CD4-positive, alpha-beta T cell treated with Interleukin-17A for 1 hour (primary cell): ENCODE data around the gene MMP21.

Source experiments
- DNase-seq: peaks from one replicate; pipeline ENCODE4 v3.0.0-alpha.2; 2020

MMP21 gene

DNA sequence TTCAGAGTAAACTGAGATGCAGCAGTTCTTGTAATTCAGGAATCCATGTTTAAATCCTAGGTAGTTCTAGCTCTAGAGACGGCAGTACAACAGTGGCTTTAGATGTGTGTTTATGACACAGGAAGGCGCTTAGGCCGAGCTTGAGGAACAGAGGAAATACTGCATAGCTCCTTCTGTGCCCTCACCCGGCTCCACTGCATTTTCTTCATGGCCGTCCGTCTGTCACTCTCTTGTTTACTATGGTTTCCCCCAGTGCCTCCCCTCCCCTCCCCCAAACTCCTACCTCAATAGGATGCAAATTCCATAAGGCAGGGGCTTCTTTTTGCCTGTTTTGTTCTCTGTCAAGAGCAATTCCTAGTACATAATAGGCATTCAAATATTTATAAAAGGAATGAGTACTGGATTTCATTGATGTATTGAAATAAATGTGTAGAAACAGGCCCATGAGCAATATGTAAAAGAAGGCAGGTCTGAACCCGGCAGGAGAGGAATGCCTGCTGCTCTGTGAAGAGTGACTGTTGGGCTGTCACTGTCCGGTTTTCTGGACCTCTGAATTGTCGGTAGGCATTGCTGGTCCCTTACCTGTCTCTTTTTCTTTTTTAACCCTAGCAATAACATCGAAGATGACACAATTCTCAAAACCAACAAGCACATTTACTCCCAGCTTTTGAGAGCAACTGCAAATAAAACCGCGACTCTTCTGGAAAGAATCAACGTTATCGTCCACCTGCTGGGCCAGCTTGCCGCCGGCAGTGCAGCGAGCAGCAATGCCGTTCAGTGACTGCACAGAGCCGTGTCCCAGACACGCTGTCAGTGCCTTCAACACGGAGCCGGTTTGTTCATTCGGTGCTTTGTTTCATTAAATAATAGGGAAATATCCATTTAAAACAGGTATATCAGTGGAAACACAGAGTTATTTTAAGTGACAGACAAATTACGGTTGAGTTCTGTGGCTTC lies 12.7 kb downstream of the MMP21 start:
- no peak for DNase-seq

DNA sequence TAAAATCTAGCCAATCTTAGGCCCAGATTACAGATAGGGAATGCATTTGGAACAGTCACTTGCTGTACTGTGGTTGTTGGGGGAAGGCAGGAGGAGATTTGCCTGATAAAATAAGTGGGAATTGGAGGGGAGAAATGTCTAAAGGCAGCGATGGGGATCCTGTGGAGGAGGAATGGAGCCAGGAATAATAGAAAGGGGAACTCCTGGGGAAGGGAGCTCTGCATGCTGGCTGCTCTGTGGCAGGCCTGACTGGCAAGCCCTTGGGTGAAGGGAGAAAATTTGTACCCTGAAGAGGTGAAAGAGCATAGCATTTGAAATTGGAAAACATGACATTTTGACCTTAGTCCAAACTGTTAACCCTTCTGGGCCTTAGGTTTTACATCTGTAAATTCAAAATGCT lies 13.7 kb downstream of the MMP21 start:
- DNase-seq, result no peak

DNA sequence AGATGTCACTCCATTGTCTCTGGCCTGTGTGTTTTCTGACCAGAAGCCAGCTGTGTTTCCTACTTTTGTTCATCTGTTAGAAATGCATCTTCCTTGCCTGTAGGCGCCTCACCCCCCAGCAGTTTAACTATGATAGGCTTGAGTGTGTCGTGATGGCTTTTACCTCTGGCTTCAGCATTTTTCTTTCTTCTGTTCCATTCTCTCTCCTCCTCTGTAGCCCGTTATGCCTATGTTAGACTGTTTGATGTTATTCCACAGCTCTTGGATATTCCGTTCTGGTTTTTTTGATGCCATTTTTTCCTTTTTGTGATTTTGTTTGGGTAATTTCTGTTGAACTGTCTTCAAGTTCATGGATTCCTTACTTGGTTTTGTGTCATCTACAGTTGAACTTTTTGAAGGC lies 17.9 kb downstream of the MMP21 start:
- no peak for DNase-seq

DNA sequence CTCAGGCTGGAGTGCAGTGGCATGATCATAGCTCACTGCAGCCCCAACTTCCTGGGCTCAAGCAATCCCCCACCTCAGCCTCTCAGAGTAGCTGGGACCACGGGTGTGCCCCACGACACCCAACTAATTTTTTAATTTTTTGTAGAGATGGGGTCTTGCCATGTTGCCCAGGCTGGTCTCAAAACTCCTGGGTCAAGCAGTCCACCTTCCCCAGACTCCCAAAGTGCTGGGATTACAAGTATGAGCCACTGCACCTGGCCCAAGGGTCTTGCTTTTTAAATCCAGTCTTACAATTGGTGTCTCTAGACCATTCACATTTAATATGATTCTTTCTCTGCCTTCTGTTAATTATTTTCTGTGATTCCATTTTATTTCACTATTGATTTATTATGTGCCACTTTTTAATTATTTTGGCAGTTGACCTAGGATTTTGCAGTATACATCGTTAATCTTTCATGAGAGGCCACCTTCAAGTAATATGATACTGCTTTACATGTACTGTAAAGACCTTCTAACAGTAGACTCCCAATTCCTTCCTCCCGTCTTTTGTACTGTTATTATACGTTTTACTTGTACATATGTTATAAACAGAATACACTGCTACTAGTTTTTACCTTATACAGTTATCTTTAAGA lies 18.7 kb downstream of the MMP21 start:
- DNase-seq, result no peak

DNA sequence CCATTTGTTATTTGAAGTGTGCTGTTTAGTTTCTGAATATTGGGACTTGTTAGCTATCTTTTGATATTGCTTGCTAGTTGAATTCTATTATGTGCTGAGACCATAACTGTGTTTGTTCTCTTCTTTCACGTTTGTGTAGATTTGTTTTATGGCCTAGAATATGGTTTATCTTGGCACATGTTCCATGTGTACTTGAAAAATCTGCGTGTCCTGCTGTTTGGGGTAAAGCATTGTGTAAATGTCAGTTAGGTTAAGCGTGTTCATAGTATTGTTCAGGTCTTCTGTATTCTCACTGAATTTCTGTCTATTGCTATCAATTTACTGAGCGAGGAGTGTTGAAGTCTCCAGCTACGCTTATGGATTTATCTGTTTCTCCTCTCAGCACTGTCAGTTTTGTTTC lies 19.4 kb downstream of the MMP21 start:
- no peak for DNase-seq

DNA sequence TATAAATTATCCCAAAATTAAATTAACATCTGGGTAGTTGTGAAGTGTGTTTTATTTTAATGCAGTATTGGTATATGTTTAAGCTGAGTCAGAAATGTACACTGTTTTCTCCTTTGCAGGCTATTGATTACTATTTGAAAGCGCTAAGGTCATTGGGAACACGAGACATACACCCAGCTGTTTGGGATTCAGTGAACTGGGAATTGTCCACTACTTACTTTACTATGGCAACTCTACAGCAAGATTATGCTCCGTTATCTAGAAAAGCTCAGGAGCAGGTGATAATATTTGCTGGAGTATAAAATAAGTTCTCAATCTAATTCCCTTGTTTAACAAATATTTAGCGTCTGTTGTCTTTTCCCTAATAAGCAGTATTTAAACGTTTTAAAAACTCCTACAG lies 28.2 kb downstream of the MMP21 start:
- no peak for DNase-seq

DNA sequence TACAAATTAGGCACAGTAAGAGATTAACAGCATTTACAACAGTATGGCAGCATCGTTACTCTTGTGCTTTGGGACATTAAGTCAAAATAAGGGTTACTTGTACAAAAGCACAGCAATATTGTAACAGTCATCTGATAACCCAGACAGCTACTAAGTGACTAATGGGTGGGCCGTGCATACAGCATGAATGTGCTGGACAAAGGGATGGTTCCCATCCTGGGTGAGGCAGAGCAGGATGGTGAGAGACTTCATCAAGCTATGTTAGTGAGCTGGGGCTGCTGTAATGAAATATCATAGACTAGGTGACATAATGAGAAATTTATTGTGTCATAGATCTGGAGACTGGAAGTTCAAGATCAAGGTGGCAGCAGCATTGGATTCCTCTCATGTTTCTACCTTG lies 30.7 kb downstream of the MMP21 start:
- no peak for DNase-seq

DNA sequence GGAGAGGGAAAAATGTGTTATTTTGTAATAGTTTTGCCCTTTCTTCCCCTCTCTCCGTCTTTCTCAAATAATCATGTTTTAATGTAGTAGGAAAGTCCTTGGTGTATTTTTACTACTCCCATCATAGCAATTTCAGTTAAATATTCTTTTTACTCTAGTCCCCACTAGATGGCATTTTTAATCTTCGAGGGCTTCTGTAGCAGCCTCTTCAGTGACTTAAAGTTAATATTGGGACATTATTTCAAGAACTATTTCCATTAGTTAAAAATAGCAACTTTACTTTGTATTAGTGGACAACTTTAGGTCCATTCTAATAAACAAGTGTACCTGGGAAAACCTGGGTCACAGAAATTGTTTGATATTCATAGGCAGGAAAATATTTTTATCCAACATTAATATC lies 33.2 kb downstream of the MMP21 start:
- DNase-seq, result no peak

DNA sequence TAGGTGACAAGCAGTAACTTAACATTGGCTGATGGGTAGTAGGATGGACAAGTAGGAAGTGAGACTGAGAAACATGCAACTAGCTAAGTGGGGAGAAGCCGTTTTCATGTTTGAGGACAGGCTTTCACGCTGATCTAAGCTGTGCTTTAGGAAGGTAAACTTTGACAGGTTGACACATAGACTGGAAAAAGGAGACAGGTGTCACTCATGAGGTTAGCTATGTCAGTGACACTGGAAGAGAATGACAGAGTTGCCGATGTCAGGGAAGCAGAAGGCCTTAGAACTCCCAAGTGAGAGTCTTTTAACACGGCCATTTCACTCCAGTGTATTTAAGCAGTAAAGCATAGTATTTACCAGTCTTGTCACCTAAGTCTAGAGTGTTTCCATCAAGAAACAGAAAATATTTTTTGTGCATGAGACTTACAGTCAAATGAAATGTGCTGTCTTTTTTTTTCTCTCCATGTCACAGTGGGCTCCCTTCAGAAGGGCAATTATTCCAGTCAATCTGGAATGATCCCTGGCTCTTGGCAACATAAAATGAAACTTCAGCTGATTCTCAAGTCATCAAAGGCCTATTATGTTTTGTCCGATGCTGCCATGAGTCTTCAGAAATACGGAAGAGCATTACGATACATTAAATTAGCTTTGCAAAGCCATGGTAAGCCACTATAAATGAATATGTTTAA lies 35.5 kb downstream of the MMP21 start:
- DNase-seq, result no peak

DNA sequence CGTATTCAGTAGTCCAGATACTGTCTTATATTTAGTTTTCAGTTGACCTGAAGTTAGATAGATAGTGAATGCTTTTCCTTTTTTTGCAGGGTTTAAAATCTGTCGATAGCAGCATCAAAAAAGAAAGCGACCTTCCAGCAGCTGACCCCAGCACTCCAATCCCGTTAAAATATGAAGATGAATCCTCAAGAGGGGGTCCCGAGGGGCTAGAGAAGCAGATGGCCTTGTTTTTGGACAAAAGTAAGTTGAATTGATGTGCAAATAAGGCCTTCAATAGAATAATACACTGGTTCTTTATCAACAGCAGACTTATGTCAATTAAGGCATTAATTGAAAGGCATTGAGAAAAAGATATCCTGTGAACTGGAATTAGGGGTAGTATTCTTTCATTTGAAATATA lies 37.4 kb downstream of the MMP21 start:
- no peak for DNase-seq

DNA sequence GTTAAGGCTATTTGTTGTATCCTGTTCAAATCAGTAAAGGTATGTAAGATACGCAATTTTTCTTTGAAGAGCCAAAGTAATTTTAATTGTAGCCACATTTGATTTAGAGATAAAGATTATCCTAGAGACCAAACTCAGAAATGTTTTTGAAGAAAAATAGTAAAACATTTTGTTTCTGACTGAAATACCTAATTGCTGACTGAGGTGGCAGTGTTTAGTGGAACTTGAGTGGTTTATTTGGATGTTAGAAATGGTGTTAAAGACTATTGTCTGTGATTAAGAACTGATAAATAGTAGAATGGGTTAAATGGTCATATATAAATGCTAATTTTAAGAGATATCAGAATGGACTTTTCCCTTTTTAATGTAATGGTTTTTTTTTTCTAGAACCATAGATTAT lies 40.8 kb downstream of the MMP21 start:
- no peak for DNase-seq

DNA sequence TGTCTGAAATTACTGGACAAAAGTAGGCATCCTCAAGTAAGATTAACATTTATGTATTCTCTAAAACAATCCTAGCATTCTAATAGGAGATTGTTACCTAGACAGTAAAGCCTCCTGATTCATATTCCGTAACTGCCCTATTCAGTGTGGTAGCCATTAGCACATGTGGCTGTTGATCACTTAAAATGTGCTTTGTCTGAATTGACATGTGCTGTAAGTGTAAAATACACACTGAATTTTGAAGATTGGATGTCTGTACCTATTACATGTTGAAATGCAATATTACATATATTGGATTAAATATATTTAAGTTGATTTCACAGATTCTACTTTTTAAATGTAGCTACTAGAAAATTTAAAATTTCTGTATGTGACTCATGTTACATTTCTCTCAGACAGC lies 41.5 kb downstream of the MMP21 start:
- DNase-seq, result no peak

DNA sequence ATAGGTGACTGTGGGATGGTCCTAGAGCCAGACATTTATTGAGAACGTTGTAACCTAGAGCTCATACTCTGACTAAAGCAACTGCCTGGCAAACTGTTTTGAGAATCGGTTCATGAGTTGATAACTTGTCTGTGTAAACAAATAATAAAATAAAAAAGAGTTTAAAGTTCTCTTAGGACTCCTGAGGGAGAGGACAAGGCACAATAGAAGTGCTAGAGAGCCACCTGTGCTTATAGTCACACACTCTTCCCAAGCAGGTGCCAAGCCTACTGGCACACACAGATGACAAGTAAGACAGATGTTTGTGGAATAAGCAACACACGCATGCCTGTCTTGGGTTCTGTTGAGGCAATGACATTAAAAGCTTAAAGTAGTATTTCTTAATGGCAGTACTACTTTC lies 48.2 kb downstream of the MMP21 start:
- DNase-seq, result no peak

DNA sequence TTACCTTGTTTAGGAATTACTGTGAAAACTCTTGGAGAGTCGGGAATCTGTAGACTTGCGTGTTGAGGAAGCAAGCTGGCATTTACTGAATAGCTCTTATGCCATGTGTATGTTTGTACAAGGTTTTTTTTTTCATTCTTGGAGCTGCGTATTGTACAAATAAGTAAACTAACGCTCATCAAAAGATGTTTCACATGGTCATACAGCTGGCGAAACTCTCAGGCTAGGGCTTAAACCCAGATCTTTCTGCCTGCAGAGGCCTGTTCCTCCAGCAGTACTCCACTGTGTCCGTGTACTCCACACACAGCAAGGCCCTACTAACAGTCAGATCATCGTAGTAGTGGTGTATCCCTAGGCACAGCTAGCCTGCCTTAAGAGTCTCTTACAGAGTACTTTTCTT lies 48.7 kb downstream of the MMP21 start:
- DNase-seq, result no peak

DNA sequence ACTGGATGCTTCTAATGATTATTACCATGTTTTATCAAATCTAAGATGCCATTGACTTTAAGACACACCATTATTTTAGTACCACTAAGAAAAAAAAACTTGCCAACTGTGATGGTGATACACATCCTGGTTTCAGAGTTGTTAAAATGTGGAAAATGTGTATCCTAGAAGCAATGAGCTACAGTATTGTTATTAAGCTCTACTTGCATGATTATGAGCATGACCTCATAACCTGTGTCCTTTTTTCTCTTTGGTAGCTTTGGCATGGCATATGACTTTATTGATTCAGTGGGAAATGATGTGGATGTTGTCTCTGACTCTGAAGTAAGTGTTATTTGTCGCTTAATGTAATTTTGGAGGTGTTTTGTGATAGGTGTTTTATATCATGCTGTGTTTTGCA lies 52.8 kb downstream of the MMP21 start:
- DNase-seq, result no peak

DNA sequence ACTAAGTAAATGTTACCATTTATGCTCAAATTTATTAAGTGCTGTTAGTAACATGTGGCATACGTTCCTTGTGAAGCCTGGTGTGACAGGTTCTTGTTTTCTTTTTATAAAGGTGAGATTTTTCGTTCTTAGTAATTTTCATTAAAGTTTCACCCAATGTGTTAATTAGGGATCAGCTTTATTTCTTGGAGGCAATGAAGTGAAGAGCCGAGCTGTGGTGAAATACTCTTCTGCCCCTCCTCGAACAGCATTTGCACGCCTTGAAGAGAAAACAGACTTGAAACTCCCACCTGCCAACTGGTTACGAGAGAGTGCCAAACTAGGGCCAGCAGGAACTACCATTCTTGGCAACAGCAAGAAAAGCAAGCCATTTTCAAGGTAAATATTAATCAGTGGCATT lies 54.6 kb downstream of the MMP21 start:
- DNase-seq, result no peak

DNA sequence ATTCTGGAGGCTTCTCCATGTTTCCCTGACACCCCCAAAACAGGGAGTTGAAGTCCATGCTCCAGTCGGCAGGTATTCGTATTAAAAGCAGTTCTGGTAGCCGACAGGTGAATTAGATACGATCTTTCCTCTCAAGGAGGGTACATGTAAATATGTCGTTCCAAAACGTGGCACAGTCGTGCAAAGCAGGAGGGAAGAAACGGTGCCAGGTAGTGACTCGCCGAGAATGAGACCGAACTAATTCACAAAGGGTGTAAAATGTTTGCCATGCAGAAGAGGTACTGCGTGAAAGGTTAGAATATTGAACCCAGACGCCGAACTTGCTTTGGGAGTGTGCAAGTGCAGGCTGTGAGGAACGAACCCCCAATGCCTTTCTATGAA lies 55.6 kb downstream of the MMP21 start:
- DNase-seq, result no peak

DNA sequence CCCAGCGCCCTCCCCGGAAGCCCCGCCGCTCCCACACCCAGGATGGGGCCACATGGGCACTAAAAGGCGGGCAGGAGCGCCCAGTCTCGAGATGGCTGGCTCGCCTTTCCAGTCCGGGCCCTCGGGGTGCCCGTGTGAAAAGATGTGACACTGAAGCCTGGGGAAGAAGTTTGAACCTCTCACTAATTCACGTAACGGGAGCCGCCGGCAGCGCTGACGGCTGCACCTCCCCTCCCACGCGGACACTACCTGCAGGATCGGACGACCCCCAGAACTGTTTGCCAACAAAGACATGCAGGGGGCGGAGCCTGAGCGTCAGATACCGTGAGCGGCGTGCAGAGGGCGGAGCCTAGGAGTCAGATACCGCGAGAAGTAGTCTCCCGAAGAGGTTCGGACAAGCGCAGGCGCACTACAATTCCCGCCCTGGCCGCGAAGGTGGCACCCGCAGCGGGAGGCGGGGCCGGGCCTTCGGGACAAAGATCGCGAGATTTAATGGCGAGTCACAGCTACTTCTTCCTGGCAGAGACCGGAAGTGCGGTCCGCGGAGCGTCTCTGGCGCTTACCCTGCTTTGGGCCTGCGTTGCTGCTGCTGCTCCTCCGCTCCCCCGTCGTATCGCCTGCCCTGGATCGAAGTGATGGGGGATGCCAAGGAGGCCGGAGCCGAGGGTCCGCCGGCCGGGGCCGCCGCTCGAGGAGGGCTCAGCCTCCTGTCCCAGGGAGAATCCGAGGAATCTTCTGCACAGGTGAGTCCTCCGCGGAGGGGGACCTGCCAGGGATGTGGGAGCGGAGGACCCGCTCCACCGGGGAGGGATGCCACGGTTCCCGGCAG lies 56.2 kb downstream of the MMP21 start, which contains the start of gene EDRF1:
TSS of gene EDRF1 (plus strand) at position 537 of the 829 bp plus-strand sequence. CDS start at position 636, 99 bp downstream.
- DNase-seq, result peak; percentile 100
